Stimulated activated memory B cell treated with anti-CD40 and anti-IgM and Interleukin-4, amounts not matched to agents 10 μg/mL and 1 μg/mL and 100 μg/mL, for 72 hours (primary cell): ENCODE data around the gene FEV.

Experiments used
- ATAC-seq: fragments of 150-1000 bp; cut with Tn5 transposase; 2 replicates; pipeline ENCODE4 v1.10.0; 2021
- H3K27ac Mint-ChIP-seq: one replicate; pipeline ENCODE4 v1.8.0; 2022; ENCODE audit warnings: mild to moderate bottlenecking, mixed read lengths
- H3K27me3 Mint-ChIP-seq: one replicate; pipeline ENCODE4 v1.8.0; 2022; ENCODE audit warnings: mixed read lengths
- H3K36me3 Mint-ChIP-seq: one replicate; pipeline ENCODE4 v1.8.0; 2022; ENCODE audit warnings: mixed read lengths
- H3K4me1 Mint-ChIP-seq: one replicate; pipeline ENCODE4 v1.8.0; 2022; ENCODE audit warnings: mixed read lengths
- H3K4me3 Mint-ChIP-seq: one replicate; pipeline ENCODE4 v1.8.0; 2022; ENCODE audit warnings: mild to moderate bottlenecking, moderate library complexity, mixed read lengths
- H3K9me3 Mint-ChIP-seq: one replicate; pipeline ENCODE4 v1.8.0; 2022; ENCODE audit warnings: mixed read lengths

Gene FEV

DNA sequence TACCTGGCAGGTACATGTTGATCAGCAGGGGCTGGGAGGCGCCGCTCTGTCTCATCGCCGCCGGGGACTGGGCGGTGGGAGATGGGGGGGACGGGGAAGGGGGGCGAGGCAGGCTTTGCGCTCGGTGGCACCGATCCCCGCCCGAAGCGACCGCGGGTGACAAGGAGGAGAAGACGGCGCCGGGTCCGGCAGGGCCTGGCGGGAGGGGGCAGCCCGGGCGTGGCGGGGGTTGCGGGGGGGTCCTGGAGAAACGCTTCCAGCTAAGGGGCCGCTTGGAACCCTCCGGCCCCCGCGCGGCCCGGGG is at the start of gene FEV:
Gene FEV, minus strand, starts transcription at position 164 of the 304 bp plus-strand sequence. Its CDS starts 109 bp downstream, at position 55.
- H3K36me3 Mint-ChIP-seq = no peaks in the 10 kb centered on the region
- H3K4me1 Mint-ChIP-seq = peaks cover 28% of the 10 kb centered on the region
- no peak within 1 kb of the TSS for H3K27ac Mint-ChIP-seq
- ATAC-seq = no peak
- peaks cover 97% of the 10 kb centered on the region for H3K27me3 Mint-ChIP-seq
- H3K9me3 Mint-ChIP-seq = no peaks in the 10 kb centered on the region
- peak within 1 kb of the TSS; percentile 12 for H3K4me3 Mint-ChIP-seq

DNA sequence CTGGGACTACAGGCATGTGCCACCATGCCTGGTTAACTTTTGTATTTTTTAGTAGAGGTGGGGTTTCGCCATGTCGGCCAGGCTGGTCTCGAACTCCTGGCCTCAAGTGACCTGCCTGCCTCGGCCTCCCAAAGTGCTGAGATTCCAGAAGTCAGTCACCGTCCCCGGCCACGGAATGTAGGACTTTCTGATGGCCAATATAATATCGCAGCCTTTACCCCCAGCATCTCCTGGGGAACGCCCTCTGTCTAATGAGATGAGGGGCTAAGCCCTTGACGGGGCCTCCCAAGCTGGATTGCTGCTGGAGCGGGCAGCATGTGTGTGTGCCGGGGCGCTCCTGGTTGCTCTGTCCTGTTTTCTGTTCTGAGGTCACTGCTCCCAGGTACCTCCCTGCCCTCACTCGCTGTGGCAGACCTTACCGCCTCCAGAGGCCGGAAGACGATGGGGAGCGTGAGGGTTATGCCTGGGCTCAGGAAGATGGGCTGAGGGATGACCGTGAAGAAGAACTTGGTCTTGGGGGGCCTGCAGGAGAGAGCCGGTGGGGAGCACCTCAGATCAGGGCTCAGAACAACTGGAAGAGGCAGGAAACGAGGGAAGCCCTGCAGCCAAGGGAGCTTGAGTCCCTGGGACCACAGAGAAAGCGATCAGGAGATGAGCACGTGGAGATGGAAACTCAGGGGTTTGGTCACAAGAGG is 47.2 kb upstream of the FEV start:
- Mint-ChIP-seq H3K9me3 (no peaks in the 10 kb centered on the region), H3K4me1 (peaks cover 5% of the 10 kb centered on the region), H3K27ac (no peak overlapping the region), H3K4me3 (no peak overlapping the region), H3K36me3 (no peaks in the 10 kb centered on the region), H3K27me3 (peaks cover 87% of the 10 kb centered on the region)
- ATAC-seq = no peak

DNA sequence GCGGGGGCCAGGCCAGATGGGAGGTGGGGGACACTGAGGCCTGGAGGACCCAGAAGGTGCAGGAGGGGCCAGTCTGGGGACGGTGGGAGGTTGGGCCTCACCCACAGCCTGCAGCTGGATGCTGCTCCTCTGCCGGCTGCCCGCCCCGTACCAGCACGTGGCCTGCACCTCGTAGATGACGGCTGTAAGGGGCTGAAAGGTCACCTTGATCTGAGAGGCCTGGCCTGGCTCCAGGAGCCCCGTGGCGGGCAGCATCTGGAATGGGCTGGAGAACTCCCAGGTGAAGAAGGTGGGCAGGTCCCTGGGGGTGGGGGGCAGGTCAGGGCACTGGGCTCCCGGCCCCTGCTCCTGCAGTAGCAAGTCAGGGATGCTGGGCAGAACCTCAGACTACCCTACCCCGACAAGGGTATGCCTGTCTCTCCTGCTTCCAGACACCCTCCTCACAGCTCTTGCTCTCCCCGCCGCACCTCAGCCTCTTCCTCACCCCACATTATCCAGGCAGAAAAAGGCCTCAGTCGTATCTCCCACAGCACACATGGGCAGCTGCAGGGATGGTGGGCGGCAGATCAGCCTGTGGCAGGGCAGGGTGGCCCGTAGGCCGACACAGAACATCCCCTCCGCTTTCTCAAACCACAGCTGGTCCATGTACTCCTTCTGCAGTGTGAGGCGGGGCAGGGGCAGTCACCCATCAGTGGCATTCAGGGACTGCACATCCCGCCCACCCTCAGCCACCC is 46.2 kb upstream of the FEV start:
- H3K36me3 Mint-ChIP-seq = no peaks in the 10 kb centered on the region
- H3K4me3 Mint-ChIP-seq = no peak overlapping the region
- peaks cover 82% of the 10 kb centered on the region for H3K27me3 Mint-ChIP-seq

DNA sequence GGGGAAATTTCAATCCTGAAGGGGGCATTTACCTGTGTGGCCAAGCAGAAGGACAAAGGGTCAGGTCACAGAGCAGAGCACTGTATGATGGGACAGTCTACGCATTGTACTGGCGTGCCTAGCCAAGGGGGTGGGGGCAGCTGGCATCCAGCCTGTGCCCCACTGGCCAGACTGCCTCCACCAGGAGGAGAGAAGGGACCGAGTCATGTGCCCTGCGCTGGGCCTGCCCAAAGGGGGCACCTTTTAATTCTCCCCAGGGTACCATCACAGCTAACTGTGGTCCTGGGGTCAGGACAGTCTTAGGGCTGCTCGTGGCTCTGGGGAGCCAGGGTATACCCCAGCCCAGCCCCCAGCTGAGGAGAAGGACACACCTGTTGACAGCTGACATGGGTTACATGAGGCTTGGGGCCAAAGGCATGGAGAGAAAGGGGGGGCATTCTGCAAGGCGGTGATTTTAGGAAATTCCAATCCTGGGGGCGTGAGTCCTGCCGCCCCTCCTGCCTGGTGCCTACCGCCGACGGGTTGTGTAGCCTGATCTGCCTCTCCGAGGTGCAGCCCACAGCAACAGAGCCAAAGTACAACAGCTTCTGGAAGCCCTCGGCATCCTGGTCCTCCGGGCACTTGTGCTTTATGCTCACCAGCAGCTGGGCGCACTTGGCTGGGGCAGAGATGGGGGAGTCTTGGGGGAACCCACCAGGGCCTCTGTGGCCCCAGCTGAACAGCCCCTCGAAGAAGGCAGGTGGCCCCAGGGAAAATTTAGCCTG is 45.4 kb upstream of the FEV start:
- peaks cover 5% of the 10 kb centered on the region for H3K4me1 Mint-ChIP-seq
- H3K27ac Mint-ChIP-seq = no peak overlapping the region
- no peak overlapping the region for H3K4me3 Mint-ChIP-seq
- no peak for ATAC-seq
- no peaks in the 10 kb centered on the region for H3K9me3 Mint-ChIP-seq
- H3K36me3 Mint-ChIP-seq = no peaks in the 10 kb centered on the region
- peaks cover 82% of the 10 kb centered on the region for H3K27me3 Mint-ChIP-seq

More for the DNA sequence above, 46.2 kb upstream of the FEV start:
- Mint-ChIP-seq H3K9me3 (no peaks in the 10 kb centered on the region), H3K27ac (no peak overlapping the region), H3K4me1 (peaks cover 5% of the 10 kb centered on the region)
- ATAC-seq = no peak

- H3K9me3 Mint-ChIP-seq = no peaks in the 10 kb centered on the region
- H3K4me1 Mint-ChIP-seq = peaks cover 5% of the 10 kb centered on the region
- no peaks in the 10 kb centered on the region for H3K36me3 Mint-ChIP-seq
- no peak overlapping the region for H3K27ac Mint-ChIP-seq
- H3K4me3 Mint-ChIP-seq = no peak overlapping the region
- peak; percentile 57 for ATAC-seq
- H3K27me3 Mint-ChIP-seq = peaks cover 83% of the 10 kb centered on the region
Measured at GRCh38 chr2:219029829-219030165, 44.8 kb upstream of the FEV start.

DNA sequence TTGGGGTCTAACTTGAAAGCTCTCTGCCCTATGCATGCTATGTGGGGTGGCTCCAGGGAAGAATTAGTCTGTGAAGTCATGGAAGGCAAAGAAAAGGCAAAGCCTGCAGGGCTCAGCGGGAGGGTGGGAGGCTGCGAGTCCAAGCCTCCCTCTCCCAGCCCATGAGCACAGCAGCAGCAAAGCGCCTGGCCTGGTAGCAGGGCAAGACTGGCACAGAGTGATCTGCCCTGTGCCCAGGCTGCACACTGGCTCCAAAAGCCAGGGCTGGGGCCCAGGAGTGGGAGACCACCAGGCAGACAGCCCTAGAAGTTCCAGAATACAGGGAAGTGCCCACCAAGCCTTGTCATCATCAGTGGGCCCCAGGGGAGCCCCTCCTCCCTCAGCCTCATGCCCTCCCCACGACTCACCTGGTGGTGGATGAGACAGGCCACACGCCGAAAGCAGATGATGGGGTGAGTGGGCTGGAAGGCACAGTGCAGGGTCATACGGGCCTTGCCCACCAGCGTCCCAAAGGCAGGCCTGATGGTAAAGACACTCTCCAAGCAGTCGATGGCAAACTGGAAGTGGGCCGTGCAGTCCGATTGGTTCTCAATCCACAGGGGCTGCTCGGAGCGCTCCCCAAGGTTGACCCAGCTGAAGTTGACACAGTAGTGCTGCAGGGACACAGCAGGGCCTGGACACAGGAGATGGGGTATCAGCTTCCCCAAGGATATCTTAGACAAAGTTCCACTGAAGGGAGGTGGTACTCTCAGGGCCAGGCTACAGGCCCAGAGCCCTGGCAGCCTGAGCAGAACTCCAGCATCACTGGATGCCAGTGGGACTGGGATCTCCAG is 44.2 kb upstream of the FEV start:
- Mint-ChIP-seq H3K36me3 (no peaks in the 10 kb centered on the region), H3K27ac (no peak overlapping the region), H3K27me3 (peaks cover 78% of the 10 kb centered on the region), H3K4me3 (no peak overlapping the region), H3K4me1 (peaks cover 5% of the 10 kb centered on the region), H3K9me3 (no peaks in the 10 kb centered on the region)
- ATAC-seq = no peak

GRCh38 chr2:219028141-219028540 is 43.2 kb upstream of the FEV start:
- Mint-ChIP-seq H3K4me1 (peaks cover 5% of the 10 kb centered on the region), H3K27me3 (peaks cover 68% of the 10 kb centered on the region), H3K36me3 (no peaks in the 10 kb centered on the region), H3K9me3 (no peaks in the 10 kb centered on the region), H3K27ac (no peak overlapping the region), H3K4me3 (no peak overlapping the region)
- no peak for ATAC-seq

- Mint-ChIP-seq H3K36me3 (no peaks in the 10 kb centered on the region), H3K27ac (no peak overlapping the region), H3K4me3 (no peak overlapping the region), H3K27me3 (peaks cover 68% of the 10 kb centered on the region), H3K9me3 (no peaks in the 10 kb centered on the region), H3K4me1 (peaks cover 5% of the 10 kb centered on the region)
- ATAC-seq = no peak
Measured at GRCh38 chr2:219027511-219028055, 42.6 kb upstream of the FEV start.

GRCh38 chr2:219026946-219027345 is 42.0 kb upstream of the FEV start:
- no peak overlapping the region for H3K27ac Mint-ChIP-seq
- peaks cover 5% of the 10 kb centered on the region for H3K4me1 Mint-ChIP-seq
- H3K9me3 Mint-ChIP-seq = no peaks in the 10 kb centered on the region
- no peaks in the 10 kb centered on the region for H3K36me3 Mint-ChIP-seq
- no peak for ATAC-seq
- no peak overlapping the region for H3K4me3 Mint-ChIP-seq
- H3K27me3 Mint-ChIP-seq = peaks cover 66% of the 10 kb centered on the region

DNA sequence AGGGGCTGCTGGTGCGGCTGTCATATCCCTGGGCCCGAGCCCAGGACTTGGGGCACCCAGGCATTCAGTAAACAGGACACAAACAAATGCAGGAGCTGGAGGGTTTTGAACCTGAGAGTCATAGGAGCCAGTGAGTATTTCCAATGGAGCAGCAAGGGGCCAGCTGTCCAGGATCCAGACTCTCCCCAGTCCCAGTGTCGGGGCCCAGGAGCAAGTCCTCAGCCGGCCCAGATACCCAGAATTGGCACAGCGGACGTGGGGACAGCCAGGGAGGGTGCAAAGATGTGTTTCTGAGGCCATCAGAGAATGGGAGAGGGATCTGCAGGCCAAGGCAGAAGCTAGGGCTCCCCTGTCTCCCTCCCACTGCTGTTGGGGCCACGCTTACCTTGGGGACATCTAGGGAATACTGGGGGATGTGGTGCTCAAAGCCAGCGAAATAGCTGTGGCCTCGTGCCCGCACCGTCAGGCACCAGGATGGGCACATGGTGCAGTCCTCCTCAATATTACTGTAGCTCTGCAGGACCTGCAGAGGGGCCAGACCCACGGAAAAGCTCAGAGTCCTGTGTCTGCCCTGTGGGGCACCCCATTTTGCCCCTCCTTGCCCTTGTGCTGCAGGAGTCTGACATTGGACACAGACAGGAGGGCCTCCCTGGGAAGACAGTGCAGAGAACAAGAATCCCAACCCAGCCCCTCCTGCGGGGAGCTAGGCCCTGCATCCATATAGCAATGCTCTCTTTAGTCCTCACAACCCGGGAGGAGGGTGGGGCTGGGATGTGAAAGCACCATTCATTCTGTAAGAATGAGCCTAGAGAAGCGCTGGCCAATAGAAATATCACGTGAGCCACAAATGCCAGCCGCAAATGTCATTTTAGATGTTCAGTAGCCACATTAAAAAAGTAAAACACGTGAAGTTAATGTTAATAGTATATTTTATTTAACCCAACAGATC is 40.9 kb upstream of the FEV start:
- Mint-ChIP-seq H3K4me3 (no peak overlapping the region), H3K4me1 (peaks cover 5% of the 10 kb centered on the region), H3K27ac (no peak overlapping the region), H3K9me3 (no peaks in the 10 kb centered on the region), H3K27me3 (peaks cover 62% of the 10 kb centered on the region), H3K36me3 (no peaks in the 10 kb centered on the region)
- ATAC-seq = no peak

DNA sequence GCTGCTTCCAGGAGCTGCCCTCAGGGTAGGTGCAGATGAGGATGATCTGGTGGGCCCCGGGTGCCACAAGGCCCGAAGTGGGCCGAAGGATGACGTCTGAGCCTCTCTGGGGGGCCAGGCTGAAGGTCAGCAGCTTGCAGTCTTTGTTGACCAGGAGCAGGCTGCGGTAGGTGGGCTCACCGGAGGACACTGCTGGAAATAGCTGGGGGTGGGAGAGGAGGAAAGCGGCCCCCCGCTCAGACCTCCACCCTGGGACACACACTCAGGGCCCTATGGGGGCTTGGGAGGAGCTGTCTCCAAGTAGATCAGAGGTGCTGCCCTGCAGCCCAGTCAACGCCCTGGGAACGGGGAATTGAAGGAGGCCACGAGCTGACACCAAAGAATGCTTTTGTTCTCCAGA is 39.1 kb upstream of the FEV start:
- Mint-ChIP-seq H3K4me3 (no peak overlapping the region), H3K9me3 (no peaks in the 10 kb centered on the region), H3K27ac (no peak overlapping the region), H3K4me1 (no peaks in the 10 kb centered on the region), H3K36me3 (no peaks in the 10 kb centered on the region), H3K27me3 (peaks cover 49% of the 10 kb centered on the region)
- ATAC-seq = no peak

DNA sequence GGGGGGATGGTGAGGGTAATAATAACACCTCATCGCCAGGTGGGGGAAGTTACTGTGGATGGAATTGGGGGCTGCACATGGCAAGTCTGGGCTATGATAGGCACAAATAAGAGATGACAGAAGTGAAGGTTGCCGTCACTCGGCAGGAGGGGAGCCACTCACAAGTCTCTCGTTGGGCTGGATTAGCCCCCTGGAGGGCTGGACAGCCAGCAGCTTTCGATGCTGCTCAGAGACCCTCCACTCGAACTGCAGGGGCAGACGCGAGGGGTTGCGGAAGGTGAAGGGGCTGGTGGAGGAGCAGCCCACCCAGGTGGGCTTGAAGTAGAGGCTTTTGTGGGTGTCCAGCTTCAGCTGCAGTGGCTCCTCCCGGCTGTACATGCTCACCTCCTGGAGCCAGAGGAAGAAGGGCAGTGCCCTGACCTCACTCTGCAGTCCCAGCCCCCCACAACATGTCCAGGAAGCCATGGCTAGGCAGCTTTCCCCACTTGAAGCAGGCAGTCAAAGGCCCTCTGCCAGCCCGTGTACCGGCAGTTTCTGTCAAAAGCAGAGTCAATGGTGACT is 38.1 kb upstream of the FEV start:
- Mint-ChIP-seq H3K36me3 (no peaks in the 10 kb centered on the region), H3K4me1 (no peaks in the 10 kb centered on the region), H3K9me3 (no peaks in the 10 kb centered on the region), H3K27me3 (peaks cover 55% of the 10 kb centered on the region), H3K27ac (no peak overlapping the region), H3K4me3 (no peak overlapping the region)
- ATAC-seq = no peak

DNA sequence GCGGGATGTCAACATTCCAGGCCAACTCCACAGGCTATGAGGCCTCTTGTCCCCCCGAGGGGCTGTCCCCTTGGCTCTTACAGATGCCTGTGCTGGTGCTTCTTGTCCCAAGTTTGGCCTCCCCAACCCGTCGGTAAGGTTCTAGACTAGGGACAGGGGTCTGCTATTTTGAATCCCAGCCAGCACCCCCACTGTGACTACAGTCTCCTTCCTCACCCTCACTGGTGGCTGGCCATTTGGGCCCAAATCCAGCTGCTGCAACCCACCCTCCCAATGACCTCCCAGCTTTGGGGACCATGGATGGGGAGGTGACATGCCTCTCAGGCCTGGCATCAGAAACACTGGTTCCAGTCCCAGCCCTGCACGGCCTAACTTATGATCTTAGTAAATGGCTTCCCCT is 37.6 kb upstream of the FEV start:
- Mint-ChIP-seq H3K9me3 (no peaks in the 10 kb centered on the region), H3K27ac (no peak overlapping the region), H3K4me3 (no peak overlapping the region), H3K4me1 (no peaks in the 10 kb centered on the region), H3K36me3 (no peaks in the 10 kb centered on the region), H3K27me3 (peaks cover 56% of the 10 kb centered on the region)
- ATAC-seq = no peak

DNA sequence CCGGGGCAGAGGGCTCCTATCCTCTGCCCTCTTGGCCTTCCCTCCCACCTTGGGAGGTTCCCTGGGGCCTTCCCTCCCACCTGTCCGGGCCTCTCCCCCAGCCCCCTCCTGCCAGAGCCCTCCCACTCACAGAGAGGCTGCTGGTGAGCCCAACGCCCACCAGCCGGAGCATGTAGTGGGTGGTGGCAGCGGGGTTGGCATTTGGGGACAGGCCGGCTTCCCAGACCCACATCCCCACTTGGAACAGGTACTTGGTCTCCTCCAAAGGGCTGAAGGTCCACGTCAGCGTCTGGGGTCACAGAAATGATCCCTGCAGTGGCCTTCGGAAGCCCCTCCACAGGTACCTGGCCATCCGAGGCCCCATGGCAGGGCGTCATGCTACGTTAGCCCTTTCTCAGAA is 37.1 kb upstream of the FEV start:
- Mint-ChIP-seq H3K27ac (no peak overlapping the region), H3K9me3 (no peaks in the 10 kb centered on the region), H3K4me1 (no peaks in the 10 kb centered on the region), H3K4me3 (no peak overlapping the region), H3K27me3 (peaks cover 55% of the 10 kb centered on the region), H3K36me3 (no peaks in the 10 kb centered on the region)
- ATAC-seq = no peak
